Measurements from ENCODE around the gene EZH2. TPM values are rescaled to one million over a fixed set of nuclear protein-coding genes. Genes with fewer than 3 reads are reported as not detected.

Gene EZH2
- total RNA-seq = 8.8 and 17.4 TPM in 2 replicates

GRCh38 chr7:148884049-148884298, at the start of gene EZH2:
Gene EZH2, minus strand, starts transcription at chr7:148884291. Its CDS starts 36,993 bp downstream, at chr7:148847298.

Small RNA genes lying within 50 kb of the gene (small RNA-seq; reads per million reads assigned to genes)
- gene RF00017 (not detected), gene RN7SL569P (not detected), gene RNU7-20P (not detected)

Other genes starting within 250 kb of the EZH2 start
- gene CUL1, start 185.4 kb downstream of the EZH2 start, total RNA-seq = 33.4 and 47.1 TPM in 2 replicates
- gene PDIA4, start 144.2 kb upstream of the EZH2 start, total RNA-seq = 226 and 348 TPM in 2 replicates
- gene ZNF786, start 206.4 kb upstream of the EZH2 start, total RNA-seq = 4.4 and 7.4 TPM in 2 replicates
- 1.6 and 2.2 TPM in 2 replicates for gene ZNF425, start 242.0 kb upstream of the EZH2 start, total RNA-seq

Measured in subcutaneous preadipocyte (primary cell).